Vagina (tissue), 2 donors: ENCODE results near the gene DCDC2C.
"Not testable (repeated sequence)": the region's sequence is repeated elsewhere in the genome, so short reads cannot be mapped to it uniquely, and the experiment has no call there.

Experiments
- POLR2A ChIP-seq, 2 donors: fragments of 450-650 bp; IDR thresholded peaks; one replicate each; pipeline ENCODE4 v1.6.1; 2017; ENCODE audit warnings: antibody characterized with exemption in 2 of 2, mild to moderate bottlenecking in 2 of 2, moderate library complexity in 2 of 2
- POLR2AphosphoS5 ChIP-seq, 2 donors: sonication (generic); formaldehyde crosslinking; IDR thresholded peaks; one replicate each; pipeline ENCODE4 v1.9.0; 2017; ENCODE audit warnings: antibody characterized with exemption in 2 of 2, mild to moderate bottlenecking in 2 of 2, low read depth in 1 of 2; ENCODE audit not compliant: insufficient read depth in 1 of 2
- TF ChIP-seq, protein P1 (sequence below), 3 experiments: fragments of 450-650 bp in 2 of 3; fragments of 200-600 bp in 1 of 3; sonication (generic) in 1 of 3; IDR thresholded peaks; one replicate each; pipeline ENCODE4 v1.5.1; 2017 to 2019; ENCODE audit warnings: antibody characterized with exemption in 3 of 3, mild to moderate bottlenecking in 2 of 3, moderate library complexity in 2 of 3

DNA sequence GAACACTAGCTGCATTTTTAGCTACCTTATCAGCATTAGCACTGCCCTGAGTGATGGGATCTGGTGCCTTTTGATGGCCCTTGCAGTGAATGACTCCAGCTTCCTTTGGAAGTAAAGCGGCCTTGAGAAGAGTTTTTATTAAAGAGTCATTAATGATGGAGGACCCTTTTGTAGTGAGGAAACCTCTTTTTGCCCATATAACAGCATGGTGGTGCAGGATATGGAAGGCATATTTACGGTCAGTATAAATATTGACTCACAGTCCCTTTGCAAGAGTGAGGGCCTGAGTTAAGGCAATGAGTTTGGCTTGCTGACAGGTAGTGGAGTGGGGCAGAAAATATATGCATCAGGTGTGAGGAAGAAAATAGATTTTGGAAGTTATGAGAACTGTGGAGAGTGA lies 113.8 kb downstream of the DCDC2C start:
- not testable (repeated sequence) for TF ChIP-seq POLR2A (IDR thresholded peaks at IDR 0.05); POLR2AphosphoS5 (IDR thresholded peaks at IDR 0.05; ENCODE audit: insufficient read depth in 1 of 2, low read depth in 1 of 2)
- TF ChIP-seq, protein P1, sequence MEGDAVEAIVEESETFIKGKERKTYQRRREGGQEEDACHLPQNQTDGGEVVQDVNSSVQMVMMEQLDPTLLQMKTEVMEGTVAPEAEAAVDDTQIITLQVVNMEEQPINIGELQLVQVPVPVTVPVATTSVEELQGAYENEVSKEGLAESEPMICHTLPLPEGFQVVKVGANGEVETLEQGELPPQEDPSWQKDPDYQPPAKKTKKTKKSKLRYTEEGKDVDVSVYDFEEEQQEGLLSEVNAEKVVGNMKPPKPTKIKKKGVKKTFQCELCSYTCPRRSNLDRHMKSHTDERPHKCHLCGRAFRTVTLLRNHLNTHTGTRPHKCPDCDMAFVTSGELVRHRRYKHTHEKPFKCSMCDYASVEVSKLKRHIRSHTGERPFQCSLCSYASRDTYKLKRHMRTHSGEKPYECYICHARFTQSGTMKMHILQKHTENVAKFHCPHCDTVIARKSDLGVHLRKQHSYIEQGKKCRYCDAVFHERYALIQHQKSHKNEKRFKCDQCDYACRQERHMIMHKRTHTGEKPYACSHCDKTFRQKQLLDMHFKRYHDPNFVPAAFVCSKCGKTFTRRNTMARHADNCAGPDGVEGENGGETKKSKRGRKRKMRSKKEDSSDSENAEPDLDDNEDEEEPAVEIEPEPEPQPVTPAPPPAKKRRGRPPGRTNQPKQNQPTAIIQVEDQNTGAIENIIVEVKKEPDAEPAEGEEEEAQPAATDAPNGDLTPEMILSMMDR (IDR thresholded peaks at IDR 0.05) = not testable (repeated sequence)
